Right lobe of liver (tissue), 6 donors: Measurements from ENCODE around the gene ATP6V0A1. TPM values are rescaled to one million over a fixed set of nuclear protein-coding genes. Genes with fewer than 3 reads are reported as not detected.

Source experiments
- ATAC-seq, 4 donors: fragments of 200-7000 bp; cut with Tn5 transposase; one replicate each; pipeline ENCODE4 v1.9.1; 2020; ENCODE audit warnings: mild to moderate bottlenecking in 4 of 4, moderate library complexity in 4 of 4
- DNase-seq, 3 donors: peaks; one replicate each; pipeline ENCODE4 v3.0.0-alpha.2; 2020
- H3K27ac ChIP-seq, 3 donors: fragments of 200-600 bp; one replicate each; pipeline ENCODE4 v1.8.0; 2022
- H3K27me3 ChIP-seq, 2 donors: fragments of 200-600 bp; one replicate each; pipeline ENCODE4 v1.8.0; 2022
- H3K36me3 ChIP-seq, 4 donors: fragments of 200-600 bp; sonication (generic) in 1 of 4; one replicate each; pipeline versions ENCODE4 v1.5.1 to v1.8.0; 2017 to 2022; ENCODE audit warnings: control low read depth in 1 of 4
- H3K4me1 ChIP-seq, 4 donors: fragments of 200-600 bp; sonication (generic) in 1 of 4; one replicate each; pipeline versions ENCODE4 v1.5.1 to v1.8.0; 2017 to 2022; ENCODE audit warnings: control low read depth in 1 of 4
- H3K4me3 ChIP-seq, 3 donors: fragments of 200-600 bp; one replicate each; pipeline ENCODE4 v1.8.0; 2022
- H3K9me3 ChIP-seq, 4 donors: fragments of 200-600 bp; sonication (generic) in 1 of 4; one replicate each; pipeline versions ENCODE4 v1.5.1 to v1.8.0; 2017 to 2022; ENCODE audit warnings: control low read depth in 1 of 4
- POLR2A ChIP-seq: fragments of 450-650 bp; IDR thresholded peaks from one replicate; pipeline ENCODE4 v1.6.1; 2017; ENCODE audit warnings: antibody characterized with exemption, mild to moderate bottlenecking
- WGBS: methylation state at CpG from one replicate; pipeline ENCODE4 v1.1.6; 2018; ENCODE audit warnings: low coverage, low lambda C conversion rate; ENCODE audit not compliant: insufficient coverage; ENCODE audit errors: missing lambda C conversion rate; 5-methylcytosine and 5-hydroxymethylcytosine counted together
- intact Hi-C, 2 donors: fragments of 100-400 bp; cut with DNase I; formaldehyde crosslinking; loops; one replicate each; pipeline versions ENCODE4 v1.11.2 to v1.14.1; 2022
- total RNA-seq, 6 experiments: library from RNA; depleted of rRNA in 2 of 6; stranded (reverse); fragments of >200 nt in 2 of 6; fragmentation: NEBNext Ultra II Directional in 3 of 6; extraction: Animal tissue kit (Norgen Biotek cat#: 25700) in 3 of 6; gene quantifications; one replicate each; pipeline versions ENCODE4 v1.1.0 to v1.2.4, GENCODE V29; 2016 to 2023
- TF ChIP-seq, protein P1 (sequence below), 4 donors: fragments of 200-600 bp in 3 of 4; fragments of 450-650 bp in 1 of 4; IDR thresholded peaks; one replicate each; pipeline versions ENCODE4 v1.5.1 to v1.8.0; 2016 to 2022; ENCODE audit warnings: antibody characterized with exemption in 4 of 4, mild to moderate bottlenecking in 2 of 4
- donor health status: DM: no; HTN: yes; CAD: no.
- donor health status: DM: no; HTN: no; CAD: no.
- donor health status: DM: no; HTN: no; CAD: no.
- donor health status: DM: no; HTN: yes; CAD: no.
- donor health status: DM: no; HTN: yes; CAD: no.

The ATP6V0A1 gene
- total RNA-seq, 6 experiments from 2014 or later = 36.4 to 66.0 (median 49.4) TPM

DNA sequence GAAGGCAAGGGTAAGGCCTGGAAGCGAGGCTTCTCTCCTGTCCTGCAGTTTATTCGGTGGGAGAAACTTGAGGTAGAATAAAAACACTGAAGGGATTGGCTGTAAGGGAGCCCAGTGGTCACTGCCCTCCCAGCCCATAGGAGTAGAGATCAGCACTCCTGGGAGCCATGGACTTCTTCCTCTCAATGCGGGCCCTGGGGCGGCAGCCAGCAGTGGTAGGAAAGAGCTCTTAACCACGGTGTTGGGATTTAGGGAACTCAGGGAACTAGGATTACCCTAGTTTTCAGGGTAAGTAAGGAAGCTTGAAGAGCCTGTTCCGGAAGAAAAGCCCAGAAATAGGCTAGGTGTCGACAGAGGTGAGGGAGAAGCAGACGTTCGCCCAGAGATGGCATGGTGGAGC lies 53.6 kb downstream of the ATP6V0A1 start:
- no peak for TF ChIP-seq POLR2A
- TF ChIP-seq, protein P1, sequence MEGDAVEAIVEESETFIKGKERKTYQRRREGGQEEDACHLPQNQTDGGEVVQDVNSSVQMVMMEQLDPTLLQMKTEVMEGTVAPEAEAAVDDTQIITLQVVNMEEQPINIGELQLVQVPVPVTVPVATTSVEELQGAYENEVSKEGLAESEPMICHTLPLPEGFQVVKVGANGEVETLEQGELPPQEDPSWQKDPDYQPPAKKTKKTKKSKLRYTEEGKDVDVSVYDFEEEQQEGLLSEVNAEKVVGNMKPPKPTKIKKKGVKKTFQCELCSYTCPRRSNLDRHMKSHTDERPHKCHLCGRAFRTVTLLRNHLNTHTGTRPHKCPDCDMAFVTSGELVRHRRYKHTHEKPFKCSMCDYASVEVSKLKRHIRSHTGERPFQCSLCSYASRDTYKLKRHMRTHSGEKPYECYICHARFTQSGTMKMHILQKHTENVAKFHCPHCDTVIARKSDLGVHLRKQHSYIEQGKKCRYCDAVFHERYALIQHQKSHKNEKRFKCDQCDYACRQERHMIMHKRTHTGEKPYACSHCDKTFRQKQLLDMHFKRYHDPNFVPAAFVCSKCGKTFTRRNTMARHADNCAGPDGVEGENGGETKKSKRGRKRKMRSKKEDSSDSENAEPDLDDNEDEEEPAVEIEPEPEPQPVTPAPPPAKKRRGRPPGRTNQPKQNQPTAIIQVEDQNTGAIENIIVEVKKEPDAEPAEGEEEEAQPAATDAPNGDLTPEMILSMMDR (IDR thresholded peaks at IDR 0.05) = no peak
- intact Hi-C loops = loop anchor here in 1 of 2 donors (5.0 to 10.0 kb wide), 2 partner anchors 90 to 187 kb away; partner anchors contain the start of gene CAVIN1
- no peak for ATAC-seq
- Histone ChIP-seq H3K36me3 (peaks cover 0 to 36% (median 3%) of the 10 kb centered on the region in 4 donors), H3K9me3 (no peaks in the 10 kb centered on the region), H3K27me3 (no peaks in the 10 kb centered on the region), H3K27ac (peak overlapping the region; percentile 66 to 76 (median 72)), H3K4me3 (no peak overlapping the region), H3K4me1 (peaks cover 0 to 11% (median 0%) of the 10 kb centered on the region in 4 donors)
- WGBS = 76% methylated on average over 8 of the region's 9 CpGs
- no peak for DNase-seq

DNA sequence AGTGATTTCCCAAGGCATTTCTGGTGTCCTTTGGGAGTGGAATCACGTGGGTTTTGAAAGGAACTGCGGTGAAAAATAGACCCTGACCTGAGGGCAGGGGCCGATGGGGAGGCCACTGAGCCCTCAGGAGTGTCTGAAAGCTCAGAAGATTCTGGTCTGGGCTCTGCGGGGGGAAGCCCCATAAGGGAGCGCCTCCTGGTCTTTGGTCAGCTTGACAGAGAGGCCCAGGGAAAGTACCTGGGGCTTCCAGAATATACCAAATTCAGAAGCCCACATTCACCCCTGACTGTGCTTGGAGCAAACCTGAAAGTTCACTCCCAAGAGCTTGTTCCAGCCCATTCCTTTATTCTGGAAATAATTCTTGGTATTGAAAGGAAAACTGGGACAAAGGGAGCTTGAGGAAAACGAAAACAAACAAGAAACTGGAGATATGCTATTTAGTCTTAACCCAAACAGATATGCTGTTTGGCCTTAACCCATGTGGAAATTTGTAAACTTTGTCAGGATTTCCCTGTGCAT lies 54.1 kb downstream of the ATP6V0A1 start:
- Histone ChIP-seq H3K27me3 (no peaks in the 10 kb centered on the region), H3K36me3 (peaks cover 0 to 36% (median 3%) of the 10 kb centered on the region in 4 donors), H3K4me1 (peaks cover 0 to 13% (median 0%) of the 10 kb centered on the region in 4 donors), H3K4me3 (no peak overlapping the region), H3K27ac (peak overlapping the region; percentile 66 to 76 (median 72)), H3K9me3 (no peaks in the 10 kb centered on the region)
- 43% methylated on average over 6 of the region's 6 CpGs for WGBS
- TF ChIP-seq, protein P1 (IDR thresholded peaks at IDR 0.05) = no peak
- TF ChIP-seq POLR2A = no peak
- intact Hi-C loops = loop anchor here in 1 of 2 donors (5.0 to 10.0 kb wide), 2 partner anchors 90 to 188 kb away; partner anchors contain the start of gene CAVIN1
- ATAC-seq (peak in 3 of 4 donors; percentile 14 to 58 (median 45)), DNase-seq (no peak)

DNA sequence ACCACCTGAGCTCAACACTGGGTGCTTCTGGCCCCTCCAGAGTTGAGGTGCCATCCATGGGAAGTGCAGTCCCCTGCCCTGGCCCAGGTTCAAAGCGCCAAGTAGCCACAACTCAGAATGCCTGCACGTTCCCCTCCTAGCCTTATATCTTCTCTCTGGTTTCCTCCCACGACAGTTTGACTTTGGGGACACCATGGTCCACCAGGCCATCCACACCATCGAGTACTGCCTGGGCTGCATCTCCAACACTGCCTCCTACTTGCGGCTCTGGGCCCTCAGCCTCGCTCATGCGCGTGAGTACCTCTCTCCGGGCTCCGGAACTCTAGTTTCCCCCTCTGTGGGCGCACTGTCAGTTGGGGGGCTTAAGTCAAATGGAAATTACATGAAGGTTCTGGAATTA lies 55.0 kb downstream of the ATP6V0A1 start:
- no peak overlapping the region for H3K4me3 ChIP-seq
- intact Hi-C loops = loop anchor here in 1 of 2 donors (5.0 to 10.0 kb wide), 2 partner anchors 91 to 189 kb away; partner anchors contain the start of gene CAVIN1
- H3K27me3 ChIP-seq = no peaks in the 10 kb centered on the region
- TF ChIP-seq, protein P1 (IDR thresholded peaks at IDR 0.05) = no peak
- TF ChIP-seq POLR2A = no peak
- no peaks in the 10 kb centered on the region for H3K9me3 ChIP-seq
- H3K4me1 ChIP-seq = peaks cover 0 to 17% (median 2%) of the 10 kb centered on the region in 4 donors
- WGBS = 89% methylated on average over 9 of the region's 11 CpGs
- ATAC-seq = no peak
- H3K36me3 ChIP-seq = peaks cover 0 to 27% (median 3%) of the 10 kb centered on the region in 4 donors
- no peak for DNase-seq
- H3K27ac ChIP-seq = peak overlapping the region; percentile 60 to 72 (median 66)

DNA sequence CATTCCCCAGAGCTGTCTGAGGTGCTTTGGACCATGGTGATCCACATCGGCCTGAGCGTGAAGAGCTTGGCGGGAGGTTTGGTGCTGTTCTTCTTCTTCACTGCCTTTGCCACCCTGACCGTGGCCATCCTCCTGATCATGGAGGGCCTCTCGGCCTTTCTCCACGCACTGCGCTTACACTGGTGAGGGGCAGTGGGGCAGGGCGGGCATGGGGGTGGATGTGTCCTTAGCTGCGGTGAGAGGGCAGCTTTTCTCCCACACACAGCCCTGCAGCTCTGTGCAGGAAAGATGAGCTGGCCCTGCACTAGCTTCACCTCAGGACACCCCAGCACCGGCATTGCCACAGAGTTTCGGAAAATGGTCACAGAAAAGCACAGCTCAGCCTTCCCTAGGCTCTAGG lies 55.6 kb downstream of the ATP6V0A1 start:
- peaks cover 0 to 21% (median 3%) of the 10 kb centered on the region in 4 donors for H3K36me3 ChIP-seq

More for the DNA sequence above, 55.6 kb downstream of the ATP6V0A1 start:
- Histone ChIP-seq H3K4me1 (peaks cover 0 to 23% (median 4%) of the 10 kb centered on the region in 4 donors), H3K27me3 (no peaks in the 10 kb centered on the region), H3K9me3 (no peaks in the 10 kb centered on the region), H3K27ac (peak overlapping the region in 1 of 3 donors; percentile 72), H3K4me3 (no peak overlapping the region)
- WGBS = no CpG with 5 or more reads among the region's 11 CpGs
- intact Hi-C loops = loop anchor here in 1 of 2 donors (5.0 to 10.0 kb wide), 2 partner anchors 92 to 189 kb away; partner anchors contain the start of gene CAVIN1
- ATAC-seq (no peak), DNase-seq (no peak)
- TF ChIP-seq, protein P1 (IDR thresholded peaks at IDR 0.05) = no peak
- no peak for TF ChIP-seq POLR2A
